Measurements from ENCODE around the gene FOXK2.

DNA sequence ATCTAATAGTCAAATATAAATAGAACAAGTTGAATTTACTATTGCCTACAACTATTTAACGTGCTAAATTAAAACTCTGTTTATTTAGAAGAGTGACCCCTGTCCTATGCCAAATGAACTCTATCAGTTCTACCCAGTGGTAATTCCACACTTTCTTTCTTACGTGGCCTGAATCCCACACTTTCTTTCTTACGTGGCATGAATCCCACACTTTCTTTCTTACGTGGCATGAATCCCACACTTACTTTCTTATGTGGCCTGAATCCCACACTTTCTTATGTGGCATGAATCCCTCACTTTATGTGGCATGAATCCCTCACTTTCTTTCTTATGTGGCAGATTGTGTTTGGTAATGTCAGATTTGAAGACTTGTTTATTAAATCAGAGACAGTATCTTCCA is 6.2 kb downstream of the FOXK2 start:
- no peak for TF ChIP-seq POLR2AphosphoS5 (IDR thresholded peaks at IDR 0.05; ENCODE audit: borderline replicate concordance, low read depth, low read length)
- TF ChIP-seq EZH2 (IDR thresholded peaks at IDR 0.05), result no peak
- TF ChIP-seq FOXP2 (optimal IDR thresholded peaks at IDR 0.05; ENCODE audit: control extremely low read depth, extremely low read length, insufficient read depth), result no peak
